Ishikawa (cell line): ENCODE data around the gene RNF157.
A peak's percentile ranks its signal among the peaks of the same experiment; 100 is the strongest.

Source experiments
- CEBPB ChIP-seq: IDR thresholded peaks from 2 replicates; pipeline ENCODE4 v1.6.1; 2012
- CREB1 ChIP-seq: IDR thresholded peaks from 2 replicates; pipeline ENCODE4 v1.6.1; 2012; ENCODE audit warnings: low read depth
- EGR1 ChIP-seq: IDR thresholded peaks from 2 replicates; pipeline ENCODE4 v1.6.1; 2012
- EP300 ChIP-seq: IDR thresholded peaks from 2 replicates; pipeline ENCODE4 v1.6.1; 2012; ENCODE audit warnings: borderline replicate concordance
- FOXM1 ChIP-seq: IDR thresholded peaks from 2 replicates; pipeline ENCODE4 v1.6.1; 2012; ENCODE audit warnings: low read depth, borderline replicate concordance
- MAX ChIP-seq: IDR thresholded peaks from 2 replicates; pipeline ENCODE4 v1.6.1; 2012
- NFIC ChIP-seq: IDR thresholded peaks from 2 replicates; pipeline ENCODE4 v1.6.1; 2012
- RAD21 ChIP-seq: IDR thresholded peaks from 2 replicates; pipeline ENCODE4 v1.6.1; 2012; ENCODE audit warnings: low read depth
- REST ChIP-seq: IDR thresholded peaks from 2 replicates; pipeline ENCODE4 v1.6.1; 2012; ENCODE audit warnings: low read depth, mild to moderate bottlenecking
- TAF1 ChIP-seq: IDR thresholded peaks from 2 replicates; pipeline ENCODE4 v1.6.1; 2012; ENCODE audit warnings: low read depth, mild to moderate bottlenecking
- TCF12 ChIP-seq: IDR thresholded peaks from 2 replicates; pipeline ENCODE4 v1.6.1; 2012; ENCODE audit warnings: low read depth
- TEAD4 ChIP-seq: IDR thresholded peaks from 2 replicates; pipeline ENCODE4 v1.6.1; 2012
- YY1 ChIP-seq: IDR thresholded peaks from 2 replicates; pipeline ENCODE4 v1.6.1; 2012; ENCODE audit warnings: low read depth
- ZBTB7A ChIP-seq: IDR thresholded peaks from 2 replicates; pipeline ENCODE4 v1.6.1; 2012; ENCODE audit warnings: low read depth
- TF ChIP-seq, protein P1 (sequence below): IDR thresholded peaks from 2 replicates; pipeline ENCODE4 v1.6.1; 2012

The RNF157 gene

DNA sequence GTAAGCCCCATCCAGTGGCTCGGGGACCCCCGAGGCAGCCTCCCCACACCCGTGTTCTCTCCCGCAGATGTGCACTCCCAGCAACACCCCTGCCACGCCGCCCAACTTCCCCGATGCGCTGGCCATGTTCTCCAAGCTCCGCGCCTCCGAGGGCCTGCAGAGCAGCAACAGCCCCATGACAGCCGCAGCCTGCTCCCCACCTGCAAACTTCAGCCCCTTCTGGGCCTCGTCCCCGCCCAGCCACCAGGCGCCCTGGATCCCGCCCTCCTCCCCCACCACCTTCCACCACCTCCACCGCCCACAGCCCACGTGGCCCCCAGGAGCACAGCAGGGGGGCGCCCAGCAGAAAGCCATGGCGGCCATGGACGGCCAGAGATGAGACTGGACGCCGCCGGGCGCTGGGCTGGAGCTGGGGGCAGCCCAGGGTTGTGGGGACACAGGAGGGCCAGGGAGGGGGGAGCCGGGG lies 29.9 kb upstream of the RNF157 start:
- TF ChIP-seq, protein P1, sequence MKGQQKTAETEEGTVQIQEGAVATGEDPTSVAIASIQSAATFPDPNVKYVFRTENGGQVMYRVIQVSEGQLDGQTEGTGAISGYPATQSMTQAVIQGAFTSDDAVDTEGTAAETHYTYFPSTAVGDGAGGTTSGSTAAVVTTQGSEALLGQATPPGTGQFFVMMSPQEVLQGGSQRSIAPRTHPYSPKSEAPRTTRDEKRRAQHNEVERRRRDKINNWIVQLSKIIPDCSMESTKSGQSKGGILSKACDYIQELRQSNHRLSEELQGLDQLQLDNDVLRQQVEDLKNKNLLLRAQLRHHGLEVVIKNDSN = no peak
- TF ChIP-seq RAD21 = no peak
- no peak for TF ChIP-seq FOXM1

DNA sequence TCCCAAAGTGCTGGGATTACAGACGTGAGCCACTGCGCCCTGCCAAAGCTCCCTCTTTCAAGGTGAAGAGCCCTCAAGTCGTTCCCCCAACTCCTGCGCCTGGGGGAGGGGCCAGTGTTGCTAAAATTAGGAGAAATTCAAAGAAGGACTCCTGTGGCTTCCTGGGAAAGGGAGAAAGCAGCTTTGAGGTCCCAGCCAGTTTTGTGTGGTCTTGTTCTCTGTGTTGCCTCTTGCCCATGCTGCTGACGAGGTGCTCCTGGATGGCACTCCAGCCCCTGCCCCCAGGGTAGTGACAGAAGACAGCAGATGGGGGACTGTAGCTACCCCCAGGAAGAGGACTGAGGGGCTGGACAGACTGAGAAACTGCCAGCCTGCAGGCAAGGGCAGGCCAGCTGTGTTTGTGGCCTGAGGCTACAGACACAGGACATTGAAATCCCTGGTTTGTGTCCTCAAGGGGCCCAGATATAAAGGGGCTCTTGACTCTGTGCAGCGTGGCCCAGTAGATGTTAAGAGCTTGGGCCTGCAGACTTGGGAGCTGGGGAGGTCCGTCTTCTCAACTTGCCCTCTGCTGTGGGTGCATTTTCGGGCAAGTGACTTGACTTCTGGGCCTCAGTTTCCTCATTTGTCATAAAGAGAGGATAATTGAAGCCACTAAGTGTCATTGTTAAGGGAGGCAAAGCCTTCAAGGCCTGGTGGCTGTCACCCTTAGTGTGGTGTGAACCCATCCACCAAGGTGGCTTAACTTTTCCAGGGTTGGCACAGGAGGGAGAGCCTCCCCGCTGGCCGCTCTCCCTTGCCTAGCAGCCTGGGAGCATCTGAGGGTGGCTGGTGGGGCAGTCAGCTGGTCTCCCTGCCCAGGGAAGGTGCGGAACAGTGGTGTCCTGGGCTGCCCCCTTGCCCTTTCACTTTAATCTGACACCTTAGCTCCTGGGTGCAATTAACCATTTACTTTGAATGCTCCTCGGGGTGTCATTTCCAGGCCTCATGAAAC lies 29.0 kb upstream of the RNF157 start:
- TF ChIP-seq TCF12 = no peak
- TF ChIP-seq EP300 = no peak
- no peak for TF ChIP-seq RAD21
- no peak for TF ChIP-seq CEBPB
- no peak for TF ChIP-seq FOXM1
- TF ChIP-seq REST = no peak
- TF ChIP-seq TAF1 = no peak
- TF ChIP-seq YY1 = no peak
- TF ChIP-seq, protein P1 = no peak
- no peak for TF ChIP-seq EGR1
- no peak for TF ChIP-seq TEAD4
- no peak for TF ChIP-seq NFIC
- no peak for TF ChIP-seq CREB1
- TF ChIP-seq ZBTB7A = no peak
- TF ChIP-seq MAX = no peak

DNA sequence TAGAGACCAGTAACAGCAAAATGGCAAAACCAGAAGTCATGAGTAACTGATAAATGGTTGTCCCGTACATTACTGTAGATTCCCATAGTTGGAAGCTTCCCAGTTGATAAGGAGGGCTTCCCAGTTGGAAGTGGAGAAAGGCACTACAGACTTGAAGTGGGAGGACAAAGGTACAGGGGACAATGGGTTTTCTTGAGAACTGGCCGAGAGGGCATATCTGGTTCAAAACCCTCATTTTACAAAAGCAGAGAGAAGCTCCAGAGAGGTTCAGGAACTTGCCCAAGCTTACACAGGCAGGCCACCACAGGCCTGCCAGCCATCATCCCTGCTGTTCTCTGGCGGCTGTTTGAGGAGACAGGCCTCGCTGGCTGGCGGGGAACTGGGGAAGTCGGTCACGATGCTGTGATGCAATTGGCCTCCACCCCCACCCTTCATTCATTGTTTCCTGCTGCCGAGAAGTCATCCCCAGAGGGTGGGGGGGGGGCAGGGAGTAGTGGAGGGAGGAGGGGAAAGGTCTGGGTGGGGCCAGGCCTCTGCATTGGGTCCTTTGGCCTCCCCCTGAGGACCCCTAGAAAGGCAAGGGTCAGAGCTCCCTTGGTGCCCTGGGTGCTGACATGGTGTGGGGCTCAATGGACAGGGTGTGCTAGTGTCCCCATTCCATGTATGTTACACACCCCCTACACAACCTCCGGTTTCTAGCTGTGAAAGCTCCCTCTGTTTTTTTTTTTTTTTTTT lies 27.9 kb upstream of the RNF157 start:
- 0 out of 2 replicates have a peak, but pooled peaks have one; percentile 4 for TF ChIP-seq CEBPB
- TF ChIP-seq EGR1 = no peak
- no peak for TF ChIP-seq FOXM1
- TF ChIP-seq REST = no peak
- no peak for TF ChIP-seq TEAD4

GRCh38 chr17:76267051-76267576 lies 26.8 kb upstream of the RNF157 start:
- TF ChIP-seq RAD21 (no peak), TEAD4 (no peak), REST (no peak), FOXM1 (no peak), CREB1 (no peak), CEBPB (no peak), ZBTB7A (no peak), EP300 (no peak), YY1 (no peak), TAF1 (no peak), MAX (no peak), NFIC (no peak), EGR1 (no peak), TCF12 (no peak)
- TF ChIP-seq, protein P1 = no peak
